HG02610 (cell line): ENCODE data around the gene ANKRD42.
"Not testable (repeated sequence)": the region's sequence is repeated elsewhere in the genome, so short reads cannot be mapped to it uniquely, and the experiment has no call there.

Source experiments
- ATAC-seq: cut with Tn5 transposase; IDR thresholded peaks from one replicate; pipeline ENCODE4 v1.9.1; 2021; ENCODE audit warnings: mild to moderate bottlenecking, moderate library complexity; ENCODE audit not compliant: unreplicated experiment

The ANKRD42 gene

DNA sequence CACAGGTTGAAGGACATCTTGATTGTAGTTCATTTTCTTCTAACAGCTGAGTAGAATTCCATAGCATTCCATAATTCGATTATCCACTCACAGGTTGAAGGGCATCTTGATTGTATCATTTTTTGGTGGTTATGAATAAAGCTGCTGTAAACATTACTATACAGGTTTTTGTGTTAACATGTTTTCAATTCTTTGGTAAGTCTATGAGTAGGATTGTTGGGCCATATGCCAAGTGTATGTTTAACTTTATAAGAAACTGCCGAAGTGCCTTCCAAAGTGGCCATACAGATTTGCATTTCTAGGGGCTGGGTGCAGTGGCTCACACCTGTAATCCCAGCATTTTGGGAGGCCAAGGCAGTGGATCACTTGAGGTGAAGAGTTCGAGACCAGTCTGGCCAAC lies 44.6 kb downstream of the ANKRD42 start:
- no peak for ATAC-seq

DNA sequence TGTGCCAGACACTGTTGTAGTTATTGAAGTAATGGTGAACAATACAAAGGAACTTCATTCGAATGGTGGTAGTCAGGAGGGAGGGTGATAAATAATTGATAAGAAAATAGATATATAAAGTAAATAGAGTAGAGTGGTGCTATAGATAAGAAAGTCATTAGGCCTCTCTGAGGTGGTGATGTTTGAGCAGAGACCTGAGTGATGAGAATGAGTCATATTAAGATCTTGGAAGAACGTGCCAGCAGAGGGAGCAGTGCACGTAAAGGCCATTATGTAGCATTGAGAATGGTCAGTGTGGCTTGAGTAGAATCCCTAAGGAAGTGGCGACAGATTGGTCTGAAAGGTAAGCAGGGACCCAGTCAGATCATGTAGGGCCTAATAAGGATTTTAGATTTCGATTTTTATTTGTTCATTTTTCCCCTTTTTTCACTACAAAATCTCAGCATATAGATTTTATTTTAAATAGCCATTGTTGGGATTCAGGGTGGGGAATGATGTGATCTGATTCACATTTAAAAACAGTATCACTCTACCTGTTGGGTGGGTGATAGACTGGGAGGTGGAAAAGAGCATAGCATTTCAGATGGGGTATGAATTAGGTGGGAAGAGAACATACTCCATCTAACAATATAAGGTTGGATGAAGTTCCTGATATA lies 47.9 kb downstream of the ANKRD42 start:
- peak; percentile 88 for ATAC-seq

DNA sequence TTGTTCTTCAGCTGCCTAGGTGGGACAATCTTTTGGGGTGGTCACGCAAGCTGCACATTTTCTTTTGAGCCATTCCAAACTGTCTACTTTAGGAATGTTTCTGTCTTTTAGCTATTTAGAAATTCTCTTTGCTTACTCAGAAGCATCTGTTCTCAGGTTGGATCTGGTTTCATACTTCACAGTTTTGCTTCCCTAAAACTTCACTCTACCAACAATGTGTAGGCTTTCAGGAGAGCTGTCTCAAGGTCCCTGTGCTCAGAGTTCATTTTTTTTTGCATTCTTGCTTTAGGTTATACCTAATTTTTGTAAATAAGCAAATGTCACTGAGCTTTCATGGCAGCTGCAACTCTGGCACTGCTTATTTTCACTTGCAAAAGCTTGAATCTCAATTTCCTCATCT lies 55.9 kb downstream of the ANKRD42 start:
- peak; percentile 38 for ATAC-seq

DNA sequence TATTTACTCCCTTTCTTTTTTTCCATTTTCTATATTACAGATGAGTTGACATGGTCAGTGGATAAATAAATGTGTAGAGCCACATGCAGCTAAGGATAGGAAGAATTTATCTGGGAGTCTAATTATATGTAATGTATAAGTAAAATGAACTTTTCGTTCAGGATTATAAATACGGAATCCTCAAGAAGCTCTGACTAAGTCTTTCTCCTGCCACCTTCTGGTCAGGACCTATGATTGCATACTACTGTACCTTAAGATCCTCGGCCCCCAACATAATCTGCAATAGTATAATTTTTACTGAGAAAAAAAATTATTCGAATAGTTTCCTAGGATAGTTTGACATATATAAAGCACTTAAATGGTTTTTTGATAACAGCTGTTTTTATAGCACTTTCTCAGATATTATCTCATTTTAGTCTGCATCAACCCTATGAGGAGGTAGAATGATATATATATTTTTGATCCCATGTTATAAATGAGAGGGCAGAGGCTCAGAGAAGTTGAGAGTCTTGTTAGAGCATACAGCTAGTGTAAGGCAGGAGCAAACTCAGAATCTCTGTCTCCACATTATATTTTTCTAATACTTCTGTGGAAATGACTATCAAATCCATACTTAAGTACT lies 56.6 kb downstream of the ANKRD42 start:
- ATAC-seq = peak; percentile 68

DNA sequence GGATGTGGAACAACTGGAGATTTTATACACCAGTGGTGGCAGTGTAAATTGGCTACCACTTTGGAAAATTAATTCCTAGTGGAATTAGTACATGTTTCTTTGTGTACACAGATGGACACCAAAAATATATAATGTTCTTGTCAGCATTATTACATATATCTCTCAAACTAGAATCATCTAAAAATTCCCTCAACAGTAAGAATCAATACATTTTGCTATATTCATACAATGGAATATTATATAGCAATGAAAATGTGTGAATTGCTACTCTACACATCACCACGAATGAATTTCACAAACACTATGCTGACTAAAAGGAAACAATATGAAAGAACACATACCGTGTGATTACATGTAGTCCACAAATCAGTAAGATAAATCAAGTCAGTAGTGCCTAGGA lies 58.8 kb downstream of the ANKRD42 start:
- no peak for ATAC-seq

DNA sequence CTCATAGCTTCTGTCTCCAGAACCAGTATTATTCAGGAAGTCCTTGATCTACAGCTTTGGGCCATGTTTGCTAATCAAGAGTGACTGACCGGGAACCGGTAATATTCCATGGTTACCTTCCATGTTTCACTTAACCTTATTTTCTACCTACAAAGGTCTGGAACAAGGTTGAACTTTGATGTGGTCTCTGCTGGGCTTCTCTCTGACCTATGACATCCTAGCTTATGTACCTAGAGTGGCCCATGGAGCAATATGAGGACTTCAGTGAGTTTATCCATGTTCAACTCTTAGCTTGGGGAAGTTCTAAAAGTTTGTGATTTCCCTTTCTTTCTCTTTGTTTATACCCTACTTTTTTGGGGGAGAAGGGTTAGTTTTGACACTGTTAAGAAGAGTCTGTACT lies 59.4 kb downstream of the ANKRD42 start:
- no peak for ATAC-seq

DNA sequence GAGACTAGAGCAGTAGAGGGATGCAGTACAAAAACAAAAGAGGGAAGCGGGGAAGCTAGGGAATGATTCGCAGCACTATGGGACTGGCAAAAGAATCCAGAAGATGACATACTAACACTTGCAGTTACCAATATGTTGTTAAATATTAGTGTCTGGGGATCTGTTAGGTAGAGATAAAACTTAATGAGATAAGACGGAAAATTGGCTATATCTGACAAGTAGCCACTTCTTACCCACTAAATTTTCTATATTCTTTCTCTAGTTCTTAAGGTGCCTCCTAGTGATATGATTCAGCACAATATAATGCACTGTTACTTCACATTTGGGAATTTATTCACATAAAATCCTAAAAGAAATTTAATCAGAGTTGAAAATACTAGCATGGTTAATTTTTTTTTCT lies 61.9 kb downstream of the ANKRD42 start:
- ATAC-seq = no peak

DNA sequence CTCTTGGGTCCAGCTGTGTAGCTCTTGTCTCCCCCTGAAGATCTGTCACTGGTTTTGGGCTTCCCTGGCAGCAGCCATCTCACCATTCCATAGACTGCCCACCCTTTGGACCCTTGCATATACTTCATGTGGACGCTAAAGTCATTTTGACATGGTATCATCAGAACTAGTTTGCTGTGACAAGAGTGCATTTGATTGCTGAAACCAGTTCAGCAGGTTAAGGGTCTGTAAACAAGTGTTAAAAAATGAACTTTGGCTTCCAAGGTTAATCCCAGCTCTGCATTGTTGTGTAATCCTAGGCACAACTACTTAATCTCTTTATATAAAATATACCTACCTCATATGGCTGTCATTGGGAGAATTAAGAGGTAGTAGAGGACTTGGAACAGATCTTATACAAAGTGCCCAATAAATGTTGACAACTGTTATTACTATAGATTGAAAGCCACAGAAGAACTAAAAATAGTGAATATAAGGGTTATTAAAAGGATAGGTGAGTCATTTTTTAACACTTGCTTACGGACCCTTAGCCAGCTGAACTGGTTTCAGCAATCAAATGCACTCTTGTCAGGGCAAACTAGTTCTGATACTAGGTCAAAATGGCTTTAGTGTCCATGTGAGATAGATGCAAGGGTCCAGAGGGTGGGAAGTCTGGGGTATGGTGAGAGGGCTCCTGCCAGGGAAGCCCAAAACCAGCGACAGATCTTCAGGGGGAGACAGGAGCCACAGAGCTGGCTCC lies 63.3 kb downstream of the ANKRD42 start:
- no peak for ATAC-seq

DNA sequence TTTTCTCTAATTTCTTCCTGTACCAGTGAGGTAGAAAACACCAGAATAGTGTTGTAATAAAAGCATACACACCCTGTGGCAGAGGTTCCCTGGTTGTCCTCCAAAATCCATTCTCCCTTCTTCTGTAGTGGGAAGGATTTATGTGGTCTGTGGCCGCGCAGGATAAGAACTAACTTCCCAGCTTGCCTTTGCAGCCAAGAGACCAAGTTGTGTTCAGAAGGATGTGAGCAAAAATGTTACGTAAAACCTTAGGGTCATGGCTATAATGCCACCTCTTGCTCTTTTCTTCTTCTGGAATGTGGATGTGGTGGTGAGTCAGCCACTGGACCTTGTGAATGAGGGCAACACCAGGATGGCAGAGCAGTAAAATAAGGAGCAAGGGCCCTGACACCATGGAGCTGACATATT lies 64.3 kb downstream of the ANKRD42 start:
- no peak for ATAC-seq

DNA sequence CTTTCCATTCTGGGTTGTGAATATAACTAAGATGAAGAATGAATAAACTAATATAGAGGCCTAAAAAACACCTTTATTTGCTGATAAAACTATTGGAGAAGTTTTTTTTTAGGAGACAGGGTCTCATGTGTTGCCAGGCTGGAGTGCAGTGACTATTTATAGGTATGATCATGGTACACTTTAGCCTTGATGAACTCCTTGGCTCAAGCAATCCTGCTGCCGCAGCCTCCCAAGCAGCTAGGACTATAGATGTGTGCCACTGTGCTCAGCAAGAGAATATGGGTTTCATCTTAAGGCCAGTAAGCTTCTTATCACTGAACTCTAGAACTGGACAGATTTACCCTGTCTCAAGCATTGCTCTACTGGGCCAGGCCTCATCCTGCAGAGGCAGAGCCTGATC lies 66.0 kb downstream of the ANKRD42 start:
- ATAC-seq = no peak

DNA sequence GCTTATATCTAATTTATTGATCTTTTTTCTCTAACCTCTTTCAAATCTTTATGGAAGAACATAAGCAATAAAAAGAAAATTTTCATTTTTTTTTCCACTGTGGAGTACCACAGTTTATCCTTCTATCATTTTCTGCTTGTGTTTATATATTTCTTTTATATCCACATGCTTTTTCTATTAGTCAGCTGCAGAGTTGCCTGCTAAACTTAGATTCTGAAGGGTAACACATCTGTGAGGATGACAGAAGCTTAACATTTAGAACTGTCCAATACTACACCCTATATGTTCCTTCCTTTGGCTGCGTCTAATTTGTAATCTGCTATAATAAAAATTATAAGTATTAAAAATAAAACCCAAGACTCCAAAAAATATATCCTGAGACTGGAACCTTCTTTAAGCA lies 71.8 kb downstream of the ANKRD42 start:
- ATAC-seq = no peak

DNA sequence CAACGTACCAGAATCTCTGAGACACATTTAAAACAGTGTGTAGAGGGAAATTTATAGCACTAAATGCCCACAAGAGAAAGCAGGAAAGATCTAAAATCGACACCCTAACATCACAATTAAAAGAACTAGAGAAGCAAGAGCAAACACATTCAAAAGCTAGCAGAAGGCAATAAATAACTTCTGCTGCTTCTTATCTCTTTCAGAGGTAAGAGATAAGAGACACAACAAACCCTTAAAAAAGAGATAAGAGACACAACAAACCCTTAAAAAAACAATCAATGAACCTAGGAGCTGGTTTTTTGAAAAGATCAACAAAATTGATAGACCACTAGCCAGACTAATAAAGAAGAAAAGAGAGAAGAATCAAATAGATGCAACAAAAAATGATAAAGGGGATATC lies 75.6 kb downstream of the ANKRD42 start:
- ATAC-seq = not testable (repeated sequence)

DNA sequence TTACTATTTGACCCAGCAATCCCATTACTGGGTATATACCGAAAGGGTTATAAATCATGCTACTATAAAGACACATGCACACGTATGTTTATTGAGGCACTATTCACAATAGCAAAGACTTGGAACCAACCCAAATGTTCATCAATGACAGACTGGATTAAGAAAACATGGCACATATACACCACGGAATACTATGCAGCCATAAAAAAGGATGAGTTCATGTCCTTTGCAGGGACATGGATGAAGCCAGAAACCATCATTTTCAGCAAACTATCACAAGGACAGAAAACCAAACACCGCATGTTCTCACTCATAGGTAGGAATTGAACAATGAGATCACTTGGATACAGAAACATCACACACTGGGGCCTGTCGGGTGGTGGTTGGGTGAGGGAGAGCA lies 78.2 kb downstream of the ANKRD42 start:
- ATAC-seq = not testable (repeated sequence)

DNA sequence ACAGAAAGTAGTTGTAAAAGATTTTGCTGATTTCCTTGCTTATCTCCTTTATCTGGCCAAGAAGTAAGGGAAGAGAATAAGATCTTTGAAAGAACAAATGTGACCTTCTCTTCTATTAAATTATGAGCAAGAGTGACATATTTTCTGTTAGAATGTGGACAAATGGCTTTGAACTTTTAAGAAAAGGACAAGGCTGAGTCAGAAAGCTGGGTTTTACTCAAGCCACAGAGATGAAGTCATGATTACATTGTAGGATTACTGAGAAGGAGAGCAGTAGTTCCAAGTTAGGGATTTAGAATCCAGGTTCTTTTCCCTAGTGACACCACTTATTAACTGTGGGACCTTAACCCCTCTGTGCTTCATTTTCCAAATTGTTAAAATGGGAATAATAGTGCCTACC lies 79.1 kb downstream of the ANKRD42 start:
- ATAC-seq = no peak

DNA sequence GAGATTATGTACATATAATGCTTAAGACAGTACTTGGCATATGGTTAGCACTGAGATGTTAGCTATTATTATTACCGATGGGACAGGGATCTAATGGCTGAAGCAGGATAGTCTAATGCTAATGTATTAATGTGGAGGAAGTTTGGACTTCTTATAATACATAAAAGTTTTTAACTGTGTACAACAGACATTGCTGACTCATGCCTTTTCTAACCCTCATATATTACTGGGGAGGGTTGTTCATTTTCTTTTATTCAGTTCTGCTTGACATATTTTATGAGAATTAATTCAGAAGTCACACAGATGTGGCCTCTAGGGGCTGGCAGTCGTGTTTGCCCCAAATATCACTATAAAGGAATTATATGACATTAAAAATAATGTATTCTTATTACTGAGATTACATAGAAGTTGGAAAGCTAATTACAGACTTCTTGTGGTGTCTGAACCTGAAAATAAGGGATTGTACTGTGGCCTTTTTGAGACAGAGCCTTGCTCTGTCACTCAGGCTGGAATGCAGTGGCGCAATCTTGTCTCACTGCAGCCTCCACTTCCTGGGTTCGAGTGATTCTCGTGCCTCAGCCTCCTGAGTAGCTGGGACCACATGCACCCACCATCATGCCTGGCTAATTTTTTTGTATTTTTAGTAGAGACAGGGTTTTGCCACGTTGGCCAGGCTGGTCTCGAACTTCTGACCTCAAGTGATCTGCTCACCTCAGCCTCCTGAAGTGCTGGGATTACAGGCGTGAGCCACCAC lies 82.6 kb downstream of the ANKRD42 start:
- no peak for ATAC-seq

DNA sequence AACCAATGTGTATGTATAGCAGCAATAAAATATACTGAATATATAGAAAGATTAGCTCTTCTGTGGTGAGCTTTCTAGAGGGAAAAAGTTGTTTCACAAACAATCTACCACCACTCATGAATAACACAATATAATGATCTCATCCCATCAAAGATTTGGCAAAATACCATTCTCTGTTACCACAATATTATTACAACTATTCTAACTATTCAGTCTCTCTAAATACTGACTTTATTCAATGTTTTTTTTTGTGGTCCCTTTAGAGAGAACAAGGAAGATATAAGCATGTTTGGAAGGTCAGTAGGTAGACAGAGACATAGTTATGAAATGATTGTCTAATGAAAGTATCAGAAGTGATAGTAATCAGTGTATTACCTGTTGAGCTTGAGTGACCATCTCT lies 84.8 kb downstream of the ANKRD42 start:
- no peak for ATAC-seq

DNA sequence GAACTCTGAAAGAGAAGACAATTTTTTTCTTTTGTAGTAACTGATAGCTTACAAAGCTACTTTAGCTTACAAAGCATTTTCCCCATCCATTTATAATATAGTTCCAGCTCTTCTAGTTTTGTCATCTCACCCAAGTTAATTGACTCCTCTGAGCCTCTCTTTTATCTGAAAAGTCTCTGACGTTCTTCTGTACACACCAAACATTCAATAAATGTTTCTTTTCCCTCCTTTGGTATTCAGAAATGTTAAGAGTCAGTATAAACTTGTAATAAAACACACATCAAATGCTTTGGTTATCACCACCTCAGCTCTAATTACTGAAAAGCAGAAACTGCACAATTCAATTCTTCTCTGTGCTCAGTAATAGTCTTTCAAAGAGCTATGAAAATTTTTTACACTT lies 86.7 kb downstream of the ANKRD42 start:
- ATAC-seq = no peak

DNA sequence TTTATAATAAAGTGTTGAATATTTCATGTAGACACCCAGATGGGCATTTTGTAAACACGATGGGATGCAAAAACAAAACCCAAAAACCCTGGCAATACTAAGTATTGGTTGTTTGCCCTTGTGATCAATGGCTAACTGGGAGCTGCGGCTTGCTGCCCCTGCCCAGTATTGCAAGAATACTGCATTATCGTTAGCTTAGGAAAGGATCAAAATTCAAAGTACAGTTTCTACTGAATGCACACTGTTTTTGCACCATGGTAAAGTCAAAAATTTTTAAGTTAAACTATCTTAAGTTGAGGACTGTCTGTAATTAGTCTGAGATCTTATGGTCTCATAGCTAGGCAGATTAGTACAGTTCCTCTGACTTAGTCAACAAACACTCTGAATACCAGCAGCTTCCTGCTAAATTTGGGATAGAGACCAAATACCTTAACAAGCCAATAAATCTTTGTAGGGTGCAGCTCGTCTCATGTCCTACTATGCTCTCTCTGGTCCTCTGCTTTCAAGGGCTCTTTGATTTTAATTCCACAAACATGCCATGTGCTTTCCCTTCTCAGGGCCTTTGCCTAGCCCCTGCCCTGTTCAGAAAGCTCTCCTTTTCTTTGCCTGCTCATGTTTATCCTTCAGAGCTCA lies 88.7 kb downstream of the ANKRD42 start:
- ATAC-seq = no peak

DNA sequence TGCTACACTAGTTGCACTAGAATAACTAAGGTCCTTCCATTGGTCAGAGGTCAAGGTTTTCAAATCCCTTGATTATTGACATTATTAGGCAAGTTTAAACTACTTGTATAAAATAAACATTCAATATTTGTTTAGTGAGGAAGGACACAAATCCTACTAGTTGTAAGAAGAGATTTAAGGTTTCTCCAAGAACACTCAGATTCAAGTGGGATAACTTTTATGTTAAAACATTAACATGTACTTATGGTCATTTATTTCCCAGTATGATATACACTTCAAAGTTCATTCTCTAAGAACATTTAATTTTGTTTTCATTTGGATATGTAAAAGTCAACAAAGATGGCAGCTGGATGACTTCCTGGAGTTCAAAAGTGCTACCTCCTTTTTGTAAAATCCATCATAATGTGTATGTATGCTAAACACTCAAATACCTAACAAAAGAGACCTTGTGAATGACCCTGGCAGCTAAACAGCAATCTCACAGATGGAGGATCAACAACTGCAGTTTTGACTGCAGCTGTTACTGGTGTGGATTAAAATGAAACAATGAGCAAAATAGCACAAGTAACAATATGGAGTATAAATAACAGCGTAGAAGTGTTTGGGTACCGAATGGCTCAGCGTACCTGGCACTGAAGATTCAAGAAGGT lies 91.1 kb downstream of the ANKRD42 start:
- ATAC-seq = no peak

DNA sequence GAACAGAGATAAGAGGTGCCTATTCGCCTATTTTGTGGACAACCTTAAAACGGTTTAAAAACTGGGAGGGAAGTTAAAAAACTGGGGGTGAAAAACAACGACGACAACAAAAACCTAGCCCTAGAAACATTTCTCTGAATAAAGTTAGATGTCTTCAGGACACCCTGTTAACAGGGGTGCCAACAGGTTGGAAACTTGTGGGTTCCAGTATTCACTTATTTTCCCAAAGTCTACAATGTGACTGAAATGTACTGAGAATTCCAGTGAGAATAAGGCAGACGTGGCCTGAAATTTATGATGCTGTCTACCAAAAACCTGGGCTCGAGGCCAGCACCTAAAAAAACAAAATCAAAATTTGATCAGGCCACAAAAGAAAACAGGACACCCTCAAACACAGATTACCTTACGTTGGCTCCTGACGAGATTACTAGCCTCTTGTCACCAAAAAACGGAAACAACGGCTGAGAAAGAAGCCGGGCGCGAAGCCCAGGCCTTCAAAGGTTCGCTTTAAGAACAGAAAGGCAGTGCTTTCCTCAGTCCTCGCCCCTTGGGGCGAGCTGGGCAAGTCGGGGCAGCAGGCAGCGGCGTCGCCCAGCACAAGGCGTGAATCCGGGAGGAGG lies 91.7 kb downstream of the ANKRD42 start:
- peak; percentile 46 for ATAC-seq
